HEK293T (cell line): ENCODE results near the gene PAX7.

Experiments
- ARNT ChIP-seq: fragments of 450-650 bp; IDR thresholded peaks from 2 replicates; pipeline ENCODE4 v1.6.1; 2017; ENCODE audit warnings: mild to moderate bottlenecking
- ELF4 ChIP-seq: fragments of 450-650 bp; IDR thresholded peaks from 2 replicates; pipeline ENCODE4 v1.6.1; 2017; ENCODE audit warnings: antibody characterized with exemption

DNA sequence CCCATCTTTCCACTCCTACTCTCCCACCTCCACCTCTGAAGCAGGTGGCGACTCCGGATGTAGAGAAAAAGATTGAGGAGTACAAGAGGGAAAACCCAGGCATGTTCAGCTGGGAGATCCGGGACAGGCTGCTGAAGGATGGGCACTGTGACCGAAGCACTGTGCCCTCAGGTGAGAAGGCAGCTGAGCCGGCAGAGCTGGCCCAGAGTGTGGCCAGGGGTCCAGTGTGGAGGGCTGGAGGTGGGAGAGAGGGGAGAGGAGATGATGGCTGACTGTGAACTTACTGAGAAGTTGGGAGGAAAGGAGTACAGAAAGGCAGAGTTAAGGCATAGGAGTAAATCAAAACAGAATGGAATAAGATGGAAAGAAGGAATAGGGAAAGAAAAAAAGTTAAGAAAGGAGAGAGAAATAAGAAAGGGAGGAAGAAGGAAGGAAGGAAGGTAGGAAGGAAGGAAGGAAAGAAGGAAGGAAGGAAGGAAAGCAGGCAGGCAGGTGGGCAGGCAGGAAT, 4.5 kb downstream of the PAX7 start:
- TF ChIP-seq ARNT: no peak
- TF ChIP-seq ELF4: no peak
